Activated CD8-positive, alpha-beta memory T cell treated with anti-CD3 and anti-CD28 coated beads, Interleukin-2, amount 10 ng/mL, durations not matched to agents 7 days and 5 days (primary cell): Measurements from ENCODE around the gene ZBTB49. TPM values are rescaled to one million over a fixed set of nuclear protein-coding genes. Genes with fewer than 3 reads are reported as not detected.

Experiments used
- ATAC-seq: fragments of 150-1000 bp; cut with Tn5 transposase; one replicate; pipeline ENCODE4 v1.10.0; 2021; ENCODE audit warnings: moderate library complexity
- CTCF ChIA-PET: fragments of 350-600 bp; sonication (Branson Sonifier 250); formaldehyde crosslinking; loops from one replicate; lab custom pipeline; 2021; ENCODE audit warnings: antibody characterized with exemption; lab: Charles Lee
- DNase-seq: peaks from one replicate; pipeline ENCODE4 v3.0.0-alpha.2; 2020
- H3K27ac Mint-ChIP-seq: one replicate; pipeline ENCODE4 v1.8.0; 2021; ENCODE audit warnings: mild to moderate bottlenecking, mixed read lengths
- H3K27me3 Mint-ChIP-seq: one replicate; pipeline ENCODE4 v1.8.0; 2021; ENCODE audit warnings: mixed read lengths
- H3K36me3 Mint-ChIP-seq: one replicate; pipeline ENCODE4 v1.8.0; 2021; ENCODE audit warnings: mild to moderate bottlenecking, mixed read lengths
- H3K4me1 Mint-ChIP-seq: one replicate; pipeline ENCODE4 v1.8.0; 2021; ENCODE audit warnings: mixed read lengths
- H3K4me3 Mint-ChIP-seq: one replicate; pipeline ENCODE4 v1.8.0; 2021; ENCODE audit warnings: mild to moderate bottlenecking, moderate library complexity, mixed read lengths
- H3K9me3 Mint-ChIP-seq: one replicate; pipeline ENCODE4 v1.8.0; 2022; ENCODE audit warnings: low read depth, mixed read lengths
- total RNA-seq, 2 experiments: library from RNA; stranded (reverse); gene quantifications; one replicate each; pipeline ENCODE4 v1.2.3, GENCODE V29; 2021

Gene ZBTB49
- total RNA-seq, 2 experiments from 2014 or later = 4.8 to 8.1 TPM

DNA sequence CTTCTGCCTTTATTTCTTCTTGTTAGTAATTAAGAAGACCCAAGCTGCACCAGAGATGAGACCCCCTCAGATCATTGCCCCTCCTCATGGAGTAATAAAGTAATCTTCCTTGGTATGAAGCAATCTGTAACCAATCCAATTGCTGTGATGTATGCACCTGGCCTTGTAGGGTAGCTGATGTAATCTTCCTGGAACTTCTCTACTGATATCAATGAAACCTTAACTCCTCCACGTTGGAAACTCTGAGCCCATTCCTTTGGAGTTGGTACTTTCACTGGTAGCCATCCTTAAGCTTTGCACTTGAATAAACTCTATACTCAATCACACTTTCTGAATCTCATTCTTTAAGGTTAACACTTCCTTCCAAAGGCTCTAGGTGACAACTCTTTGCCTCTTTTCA is 65.3 kb downstream of the ZBTB49 start:
- Mint-ChIP-seq H3K36me3 (peaks cover 1% of the 10 kb centered on the region), H3K27me3 (peaks cover 5% of the 10 kb centered on the region), H3K27ac (no peak overlapping the region), H3K4me3 (no peak overlapping the region), H3K9me3 (no peaks in the 10 kb centered on the region), H3K4me1 (no peaks in the 10 kb centered on the region)
- DNase-seq (no peak), ATAC-seq (no peak)
- CTCF ChIA-PET = no interaction called here

DNA sequence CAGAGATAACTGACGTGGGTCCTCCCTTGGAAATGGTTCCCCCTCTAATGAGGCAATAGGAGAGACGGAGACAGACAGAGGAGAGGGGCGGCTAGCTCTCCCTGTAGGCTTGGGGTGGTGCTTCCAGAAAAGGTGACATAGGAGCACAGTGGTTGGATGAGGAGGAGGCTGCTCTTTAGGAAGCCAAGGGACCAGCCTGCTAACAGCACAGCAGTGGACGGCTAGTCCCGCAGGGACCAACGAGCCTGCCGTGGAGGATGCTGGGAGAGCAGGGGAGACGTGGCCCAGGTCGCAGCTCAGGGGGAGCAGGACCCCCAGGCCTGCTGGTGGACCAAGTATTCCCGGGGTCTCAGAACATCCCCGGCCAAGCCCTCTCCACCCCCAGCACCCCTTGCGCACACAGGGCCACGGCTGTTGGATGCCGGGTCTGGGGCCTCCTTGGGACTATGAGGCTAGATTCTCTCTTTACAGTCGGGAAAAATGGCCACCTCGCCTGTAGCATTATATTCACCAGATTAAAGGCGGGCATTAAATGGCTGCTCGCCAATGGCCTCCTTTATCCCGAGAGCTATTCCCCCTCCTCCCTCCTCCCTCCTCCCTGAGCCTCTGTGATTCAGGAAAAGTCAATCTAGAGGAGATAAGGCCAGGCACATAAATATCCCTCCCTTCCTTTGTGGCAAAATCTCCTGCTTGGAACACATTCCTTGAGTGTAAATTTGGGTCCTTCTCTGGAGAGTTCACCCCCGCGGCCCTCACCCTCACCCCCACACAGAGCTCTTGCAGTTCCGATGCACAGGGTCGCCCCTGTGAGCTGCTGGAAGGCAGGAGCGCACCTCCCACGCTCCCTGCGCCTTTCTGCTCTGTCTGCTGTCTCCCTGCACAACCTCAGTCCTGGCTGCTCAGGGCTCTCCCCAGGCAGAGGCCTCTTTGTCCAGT is 66.3 kb downstream of the ZBTB49 start:
- H3K27me3 Mint-ChIP-seq = peaks cover 5% of the 10 kb centered on the region
- no peak overlapping the region for H3K27ac Mint-ChIP-seq
- H3K4me1 Mint-ChIP-seq = no peaks in the 10 kb centered on the region
- ATAC-seq (no peak), DNase-seq (no peak)
- H3K9me3 Mint-ChIP-seq = no peaks in the 10 kb centered on the region
- no peak overlapping the region for H3K4me3 Mint-ChIP-seq
- CTCF ChIA-PET = no interaction called here
- H3K36me3 Mint-ChIP-seq = no peaks in the 10 kb centered on the region

DNA sequence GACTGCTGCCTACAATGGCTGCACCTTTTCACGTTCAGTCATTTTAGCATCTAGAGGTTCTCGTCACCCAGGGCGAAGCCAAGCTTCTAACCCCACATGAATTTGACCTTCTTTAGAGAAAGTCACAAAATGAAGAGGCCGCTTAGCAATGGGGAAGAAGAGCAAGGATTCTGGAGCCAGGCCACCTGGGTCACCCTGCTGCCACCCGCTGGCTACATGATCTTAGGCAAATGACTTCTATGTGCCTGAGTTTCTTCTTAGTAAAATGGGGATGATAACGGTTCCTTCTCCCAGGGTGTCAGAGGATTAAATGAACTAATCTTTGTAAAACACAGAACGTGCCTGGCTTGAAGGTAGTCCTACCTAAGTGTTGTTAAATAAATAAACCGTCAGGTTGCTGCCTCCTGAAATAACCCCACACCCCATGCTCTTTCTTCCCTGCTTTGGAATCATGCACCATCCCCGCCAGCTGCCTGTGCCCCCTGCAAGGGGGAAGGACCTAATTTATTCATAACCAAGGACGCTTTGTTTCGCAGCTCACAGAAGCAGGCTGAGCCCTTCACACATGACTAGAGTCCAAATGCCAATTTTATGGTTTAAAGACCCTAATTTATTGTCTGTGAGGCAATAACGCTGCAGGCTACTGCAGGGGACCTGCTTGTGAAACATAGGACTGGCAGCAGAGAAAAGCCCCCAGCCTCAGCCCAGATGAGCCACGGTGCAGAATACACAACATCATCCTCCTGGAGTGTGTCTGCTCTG is 68.2 kb downstream of the ZBTB49 start:
- peaks cover 5% of the 10 kb centered on the region for H3K27me3 Mint-ChIP-seq
- H3K9me3 Mint-ChIP-seq = no peaks in the 10 kb centered on the region
- H3K4me1 Mint-ChIP-seq = no peaks in the 10 kb centered on the region
- DNase-seq (no peak), ATAC-seq (no peak)
- no peaks in the 10 kb centered on the region for H3K36me3 Mint-ChIP-seq
- CTCF ChIA-PET = interaction anchor here (1.8 kb wide), 1 partner anchor 9 kb away, joined by 6 read pairs; no protein-coding TSS in a partner anchor
- no peak overlapping the region for H3K27ac Mint-ChIP-seq
- H3K4me3 Mint-ChIP-seq = no peak overlapping the region

DNA sequence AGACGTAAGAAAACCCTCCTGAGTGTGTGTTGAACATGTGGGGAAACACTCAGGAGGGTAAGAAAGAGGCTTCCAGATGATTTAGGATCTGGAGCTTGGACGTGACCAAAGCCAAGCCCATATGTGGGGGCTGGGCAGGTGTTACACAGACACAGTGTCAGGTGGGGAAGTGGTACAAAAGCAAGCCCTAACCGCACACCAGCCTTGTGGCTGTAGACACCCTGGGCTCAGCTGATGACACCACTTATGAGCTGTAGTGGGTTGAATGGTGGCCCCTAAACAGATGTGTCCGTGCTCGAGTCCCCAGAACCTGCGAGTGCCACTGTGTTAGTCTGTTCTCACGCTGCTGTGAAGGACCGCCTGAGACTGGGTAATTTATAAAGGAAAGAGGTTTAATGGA is 71.8 kb downstream of the ZBTB49 start:
- DNase-seq (no peak), ATAC-seq (no peak)
- H3K4me1 Mint-ChIP-seq = no peaks in the 10 kb centered on the region
- no peak overlapping the region for H3K4me3 Mint-ChIP-seq
- no peak overlapping the region for H3K27ac Mint-ChIP-seq
- H3K36me3 Mint-ChIP-seq = peaks cover 2% of the 10 kb centered on the region
- CTCF ChIA-PET = no interaction called here
- H3K9me3 Mint-ChIP-seq = peaks cover 3% of the 10 kb centered on the region
- H3K27me3 Mint-ChIP-seq = no peaks in the 10 kb centered on the region

DNA sequence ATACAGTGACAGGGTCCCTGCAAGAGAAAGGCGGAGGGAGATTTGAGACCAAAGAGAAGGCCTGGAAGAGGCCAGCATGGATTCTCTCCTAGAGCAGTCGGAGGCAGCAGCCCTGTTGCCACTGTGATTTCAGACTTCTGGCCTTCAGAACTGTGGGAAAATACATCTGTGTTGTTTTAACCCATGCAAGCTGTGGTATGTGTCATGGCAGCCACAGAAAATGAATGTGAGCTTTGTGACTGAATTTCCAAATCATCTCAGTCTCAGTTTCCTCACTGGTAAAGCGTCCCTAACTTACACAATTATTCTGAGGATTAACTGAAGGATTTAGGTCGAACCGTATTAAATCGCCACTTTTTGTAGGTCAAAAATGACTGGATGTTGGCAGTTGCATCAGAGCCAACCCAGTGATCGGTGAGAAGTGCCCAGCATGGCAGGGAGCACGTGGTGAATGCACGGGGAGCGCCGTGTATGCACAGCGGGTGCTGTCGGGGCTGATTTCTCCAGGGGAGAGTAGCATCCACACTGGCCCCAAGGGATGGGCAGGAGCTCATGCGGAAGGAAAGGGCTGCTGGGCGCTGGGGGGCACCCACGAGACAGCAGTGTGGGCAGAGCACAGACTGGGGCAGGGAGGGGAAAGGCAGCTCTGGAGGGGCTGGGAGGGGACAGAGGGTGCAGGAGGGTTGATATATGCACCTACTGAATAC is 73.1 kb downstream of the ZBTB49 start:
- Mint-ChIP-seq H3K4me3 (no peak overlapping the region), H3K36me3 (peaks cover 4% of the 10 kb centered on the region), H3K9me3 (peaks cover 5% of the 10 kb centered on the region), H3K27me3 (no peaks in the 10 kb centered on the region), H3K27ac (no peak overlapping the region), H3K4me1 (no peaks in the 10 kb centered on the region)
- ATAC-seq (no peak), DNase-seq (no peak)
- CTCF ChIA-PET = no interaction called here

DNA sequence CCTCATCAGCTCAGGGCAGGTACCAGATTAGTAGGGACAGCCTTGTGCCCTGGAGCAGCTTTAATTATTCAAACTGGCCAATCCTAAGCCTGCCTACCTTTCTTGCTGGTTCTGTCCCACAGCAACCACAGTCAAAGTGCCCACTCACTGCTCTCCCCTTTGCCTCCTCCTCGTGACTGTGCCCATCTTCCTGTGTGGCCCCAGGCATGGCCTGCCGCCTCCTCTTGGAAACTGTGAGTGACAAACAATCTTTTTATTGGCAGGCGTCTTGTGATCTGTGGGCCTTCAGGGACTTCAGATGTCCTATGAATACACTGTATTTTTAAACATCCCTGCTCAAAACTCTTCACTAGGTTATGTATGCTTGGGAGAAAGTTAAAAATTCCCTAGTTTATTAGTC is 74.0 kb downstream of the ZBTB49 start:
- peaks cover 4% of the 10 kb centered on the region for H3K36me3 Mint-ChIP-seq
- H3K27ac Mint-ChIP-seq = no peak overlapping the region
- H3K9me3 Mint-ChIP-seq = peaks cover 5% of the 10 kb centered on the region
- DNase-seq = no peak
- no peak overlapping the region for H3K4me3 Mint-ChIP-seq
- no peak for ATAC-seq
- CTCF ChIA-PET = no interaction called here
- H3K4me1 Mint-ChIP-seq = no peaks in the 10 kb centered on the region
- no peaks in the 10 kb centered on the region for H3K27me3 Mint-ChIP-seq

DNA sequence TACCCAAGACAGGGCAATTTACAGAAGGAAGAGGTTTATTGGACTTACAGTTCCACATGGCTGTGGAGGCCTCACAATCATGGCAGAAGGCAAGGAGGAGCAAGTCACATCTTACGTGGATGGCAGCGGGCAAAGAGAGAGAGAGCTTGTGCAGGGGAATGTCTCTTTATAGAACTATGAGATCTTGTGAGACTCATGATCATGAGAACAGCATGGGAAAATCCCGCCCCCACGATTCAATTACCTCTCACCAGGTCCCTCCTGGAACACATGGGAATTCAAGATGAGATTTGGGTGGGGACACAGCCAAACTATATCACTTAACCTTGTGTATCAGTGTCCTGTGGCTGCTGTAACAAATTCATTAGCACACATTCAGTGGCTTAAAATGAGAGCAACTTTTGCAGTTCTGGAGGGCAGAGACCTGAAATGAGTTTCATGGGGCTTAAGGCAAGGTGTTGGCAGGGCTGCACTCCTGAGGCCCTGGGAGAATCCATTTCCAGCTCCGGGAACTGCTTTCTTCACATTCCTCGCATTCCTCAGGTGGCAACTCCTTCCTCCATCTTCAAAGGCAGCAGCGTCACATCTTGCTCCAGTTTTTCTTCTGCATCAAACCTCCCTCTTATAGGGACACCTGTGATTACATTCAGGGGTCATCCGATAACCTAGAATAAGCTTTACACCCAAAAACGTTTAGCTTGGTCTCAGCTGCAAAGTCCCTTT is 74.6 kb downstream of the ZBTB49 start:
- Mint-ChIP-seq H3K27ac (no peak overlapping the region), H3K4me3 (no peak overlapping the region), H3K9me3 (peaks cover 5% of the 10 kb centered on the region), H3K36me3 (peaks cover 4% of the 10 kb centered on the region), H3K27me3 (no peaks in the 10 kb centered on the region), H3K4me1 (no peaks in the 10 kb centered on the region)
- DNase-seq = no peak
- ATAC-seq = no peak
- CTCF ChIA-PET = no interaction called here

DNA sequence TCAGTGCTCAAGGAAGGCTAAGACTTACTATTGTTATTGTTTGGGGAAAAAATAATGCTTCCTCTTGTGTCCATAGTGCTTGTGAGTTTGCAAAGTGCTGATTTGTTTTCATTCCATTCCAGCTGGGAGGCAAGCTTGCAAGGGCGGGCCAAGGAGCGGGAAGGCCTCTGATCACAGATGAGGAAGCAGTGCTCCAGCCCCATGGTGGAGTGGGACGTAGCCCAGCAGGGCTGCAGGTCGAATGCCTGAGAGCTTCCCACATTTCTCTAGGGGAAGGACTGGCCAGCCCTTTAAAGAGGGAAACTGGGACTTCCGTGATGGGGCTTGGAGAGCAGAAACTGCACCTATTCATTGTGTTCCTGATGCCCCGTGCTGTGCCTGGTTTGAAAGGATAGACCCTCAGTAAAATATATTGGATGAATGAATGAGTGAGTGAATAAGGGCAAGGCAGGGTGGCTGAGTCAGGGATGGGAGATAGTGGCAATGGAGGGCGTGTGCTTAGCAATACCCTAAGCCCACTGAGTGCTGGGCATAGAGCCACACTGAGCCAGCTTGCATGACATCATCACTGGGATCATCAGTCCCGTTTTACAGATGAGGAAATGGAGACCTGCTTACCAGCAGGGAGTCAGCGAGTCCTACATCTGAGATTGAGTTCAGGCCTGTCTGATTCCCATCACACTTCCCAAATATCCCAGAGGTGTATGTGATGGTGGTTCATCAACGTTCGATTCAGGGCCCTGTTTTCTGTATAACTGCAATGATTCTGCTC is 78.9 kb downstream of the ZBTB49 start:
- Mint-ChIP-seq H3K27ac (no peak overlapping the region), H3K4me3 (no peak overlapping the region), H3K4me1 (no peaks in the 10 kb centered on the region), H3K27me3 (peaks cover 4% of the 10 kb centered on the region), H3K36me3 (peaks cover 4% of the 10 kb centered on the region), H3K9me3 (peaks cover 5% of the 10 kb centered on the region)
- no peak for DNase-seq
- no peak for ATAC-seq
- CTCF ChIA-PET = no interaction called here

Other genes starting within 250 kb of the ZBTB49 start
- gene OTOP1, start 63.3 kb upstream of the ZBTB49 start, total RNA-seq = not detected
- gene TMEM128, start 42.0 kb upstream of the ZBTB49 start, total RNA-seq = 10 to 100 TPM; 12.4 to 14.1 TPM
- 10 to 100 TPM; 47.0 to 49.9 TPM for gene LYAR, start 97 bp upstream of the ZBTB49 start, total RNA-seq
- 1 to 10 TPM; 3.4 to 9.8 TPM for gene NSG1, start 96.9 kb downstream of the ZBTB49 start, total RNA-seq